Measurements from ENCODE around the gene PWWP2B.

DNA sequence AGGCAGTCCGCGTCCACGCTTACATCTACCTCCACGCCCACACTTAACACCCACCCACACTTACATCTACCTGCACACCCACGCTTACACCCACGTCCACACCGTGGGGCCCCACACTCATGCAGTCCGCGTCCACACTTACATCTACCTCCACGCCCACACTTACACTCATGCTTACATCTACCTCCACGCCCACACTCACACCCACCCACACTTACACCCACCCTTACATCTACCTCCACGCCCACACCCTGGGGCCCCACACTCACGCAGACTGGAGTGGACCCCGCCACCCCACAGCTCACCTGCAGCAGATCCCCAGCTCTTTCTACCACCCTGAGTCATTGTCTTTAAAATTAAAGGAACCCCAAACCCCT is 32.4 kb upstream of the PWWP2B start:
- TF ChIP-seq POLR2A (IDR thresholded peaks at IDR 0.05) (no peak), CTCF (IDR thresholded peaks at IDR 0.05) (no peak), POLR2AphosphoS5 (IDR thresholded peaks at IDR 0.05) (no peak), EP300 (IDR thresholded peaks at IDR 0.05) (no peak)

Data from sigmoid colon (tissue), 4 donors.